Muscle of back (tissue), 11 donors: ENCODE data around the gene MYLK4. TPM values are rescaled to one million over a fixed set of nuclear protein-coding genes. Genes with fewer than 3 reads are reported as not detected.

Source experiments
- DNase-seq, 3 donors: peaks; one replicate each; pipeline versions ENCODE4 v3.0.0 to v3.0.0-alpha.2; 2013
- polyA plus RNA-seq, 10 donors: library from polyadenylated mRNA; unstranded; fragments of 120-200 nt; gene quantifications; one replicate each; pipeline ENCODE4 v1.2.1, GENCODE V29; 2013; ENCODE audit not compliant: insufficient read length in 10 of 10

Gene MYLK4
- polyA plus RNA-seq, 10 donors: 5.0 to 11.7 (median 6.9) TPM

DNA sequence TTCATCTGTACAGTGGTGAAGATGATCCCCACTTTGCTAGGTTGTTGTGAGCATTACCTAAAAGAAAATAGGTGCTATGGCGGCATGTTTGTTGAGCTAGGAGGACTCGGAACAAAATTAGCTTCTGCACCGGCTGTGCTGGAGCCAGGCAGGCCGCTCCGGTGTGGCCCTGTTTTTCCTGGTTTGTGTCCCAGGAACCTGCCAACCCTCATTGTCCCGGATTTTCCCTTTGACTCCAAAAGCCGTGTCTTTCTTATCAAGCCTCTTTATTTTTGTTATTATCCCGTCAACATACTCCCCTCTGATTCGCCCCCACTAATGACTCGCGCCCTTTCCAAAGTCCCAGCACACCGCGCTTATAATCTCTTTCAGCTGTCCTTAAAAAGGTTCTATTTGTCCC, 117.0 kb downstream of the MYLK4 start:
- DNase-seq: no peak

DNA sequence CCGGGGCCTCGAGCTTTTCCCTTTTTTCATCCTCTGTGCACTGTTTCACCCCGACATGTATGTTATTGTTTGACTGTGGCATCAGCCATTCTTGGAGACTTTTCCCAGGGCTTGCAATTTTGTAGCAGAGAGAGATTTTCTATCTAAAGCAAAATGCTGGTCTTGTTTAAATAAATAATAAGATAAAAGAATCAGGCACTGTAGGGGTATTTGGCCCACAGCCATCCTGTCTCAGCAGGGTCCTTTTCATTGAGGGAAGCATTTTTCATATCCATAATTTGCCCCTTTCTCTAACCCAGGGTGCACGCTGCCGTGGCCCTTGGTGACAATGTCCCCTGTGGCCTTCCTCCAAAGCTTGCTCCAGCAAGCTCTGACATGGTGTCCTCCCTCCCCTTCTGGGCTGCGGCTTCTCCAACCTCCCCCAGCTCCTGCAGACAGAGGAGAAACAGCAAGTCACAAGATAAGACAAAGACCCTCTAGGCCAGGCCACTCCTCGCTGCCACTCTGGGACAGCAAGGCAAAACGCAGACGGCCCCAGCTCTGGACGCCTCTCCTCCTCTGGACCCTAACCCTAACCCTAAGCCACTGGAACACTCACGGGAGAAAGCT, 117.6 kb downstream of the MYLK4 start:
- no peak for DNase-seq

DNA sequence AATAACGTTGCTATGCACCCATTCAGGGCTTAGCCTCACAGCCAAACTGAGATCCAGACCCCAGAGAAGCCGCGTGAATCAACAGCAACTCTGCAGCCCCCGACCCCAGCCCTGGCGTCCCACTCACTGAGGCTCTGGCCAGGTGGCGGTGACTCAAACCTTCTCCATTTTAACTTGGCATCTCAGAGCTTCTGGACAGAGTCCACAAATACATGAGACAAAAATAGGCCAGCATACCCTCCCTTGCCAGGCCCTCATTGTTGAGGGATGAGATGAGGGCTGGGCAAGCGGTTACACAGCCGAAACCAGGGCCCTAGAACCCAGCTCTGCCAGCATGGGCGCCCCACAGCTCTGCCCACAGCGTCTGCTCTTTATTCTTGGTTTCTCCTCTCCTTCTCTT, 118.4 kb downstream of the MYLK4 start:
- DNase-seq: peak; percentile 38 to 46 (median 45)

DNA sequence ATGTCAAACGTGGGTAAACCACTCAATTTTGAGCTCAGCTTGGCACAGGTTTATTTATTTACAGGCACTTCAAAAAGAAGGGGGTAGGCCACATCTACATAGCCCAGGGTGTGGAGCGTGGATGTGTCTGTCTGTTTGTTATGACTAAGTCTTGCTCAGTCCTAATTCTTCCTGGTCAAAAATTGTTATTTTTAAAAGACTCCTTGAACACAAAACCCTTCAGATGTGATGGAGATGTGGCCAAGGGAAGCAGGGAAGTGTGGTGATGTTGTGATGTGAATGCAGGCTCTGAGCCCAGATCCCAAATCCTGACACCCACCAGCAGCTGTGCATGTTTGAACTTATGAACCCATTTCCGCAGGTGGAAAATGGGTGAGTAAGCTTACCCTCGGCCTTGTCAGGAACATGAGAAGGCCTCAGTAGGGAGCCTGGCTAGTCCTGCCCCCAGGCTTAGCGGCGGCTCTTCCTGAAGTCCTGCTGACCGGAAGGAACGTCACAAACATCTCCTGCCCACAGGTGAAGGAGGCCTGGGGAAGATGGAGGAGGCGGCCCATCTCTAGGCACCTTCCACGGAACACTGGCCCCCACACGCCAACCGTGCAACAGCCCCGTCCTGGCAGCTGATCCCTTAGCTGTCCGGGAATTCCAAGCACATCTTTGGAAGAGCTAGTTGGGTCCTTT, 119.7 kb downstream of the MYLK4 start:
- DNase-seq: peak in 2 of 3 donors; percentile 26 to 32

DNA sequence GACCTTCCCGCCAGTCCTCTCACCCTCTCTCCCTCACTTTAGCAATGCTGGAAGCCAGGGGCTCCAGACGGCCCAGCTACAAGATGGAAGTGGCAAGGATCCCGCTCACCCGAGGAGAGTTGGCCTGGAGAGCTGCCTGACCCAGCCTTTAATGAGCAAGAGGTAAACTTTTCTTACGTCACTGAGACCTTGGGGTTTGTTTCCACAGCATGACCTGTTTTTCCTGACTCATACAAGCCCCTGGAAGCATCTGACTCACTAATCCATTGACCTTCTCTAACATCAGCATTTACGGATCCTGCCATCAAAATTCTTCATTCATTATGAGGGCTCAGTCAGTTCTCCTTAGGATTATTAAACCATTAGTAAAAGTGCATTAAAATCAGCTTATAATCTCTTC, 120.4 kb downstream of the MYLK4 start:
- peak in 1 of 3 donors; percentile 77 for DNase-seq

DNA sequence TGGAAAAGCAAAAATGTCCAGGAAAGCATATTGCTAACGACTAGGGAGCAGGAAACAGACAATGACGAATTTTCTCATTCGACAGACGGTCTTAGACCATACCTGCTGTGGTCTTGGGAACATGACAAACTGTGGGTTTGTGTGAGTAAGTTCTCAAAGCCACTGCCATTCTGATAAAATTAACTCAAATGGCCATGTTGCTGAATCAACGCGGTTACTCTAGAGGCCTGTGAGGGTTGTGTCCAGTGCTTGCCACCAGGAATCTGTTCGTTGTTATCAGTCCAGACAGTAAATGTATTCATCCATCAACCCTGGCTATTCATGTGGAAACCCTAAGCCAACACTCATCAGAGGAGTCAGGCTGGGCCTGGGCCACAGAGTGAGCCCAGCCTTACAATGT, 124.3 kb downstream of the MYLK4 start:
- no peak for DNase-seq

DNA sequence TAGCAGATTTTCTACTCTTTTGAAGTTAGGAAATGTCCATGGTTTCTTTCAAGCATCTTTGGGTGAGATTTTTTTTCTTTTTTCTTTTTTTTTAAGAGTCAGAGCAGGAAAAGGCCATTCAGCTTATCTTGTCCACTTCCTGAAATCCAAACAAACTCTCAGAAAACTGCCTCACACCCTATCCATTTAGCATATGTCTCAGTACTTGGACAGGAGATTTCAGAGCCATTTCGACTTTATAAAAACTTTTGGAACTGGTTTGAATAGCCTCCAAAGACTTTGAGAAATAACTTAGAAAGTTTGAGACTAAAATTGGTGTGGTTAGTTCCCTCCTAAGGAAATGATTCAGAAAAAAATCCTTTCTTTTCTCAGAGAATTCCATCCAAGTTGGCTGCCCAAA, 125.1 kb downstream of the MYLK4 start:
- DNase-seq: no peak

DNA sequence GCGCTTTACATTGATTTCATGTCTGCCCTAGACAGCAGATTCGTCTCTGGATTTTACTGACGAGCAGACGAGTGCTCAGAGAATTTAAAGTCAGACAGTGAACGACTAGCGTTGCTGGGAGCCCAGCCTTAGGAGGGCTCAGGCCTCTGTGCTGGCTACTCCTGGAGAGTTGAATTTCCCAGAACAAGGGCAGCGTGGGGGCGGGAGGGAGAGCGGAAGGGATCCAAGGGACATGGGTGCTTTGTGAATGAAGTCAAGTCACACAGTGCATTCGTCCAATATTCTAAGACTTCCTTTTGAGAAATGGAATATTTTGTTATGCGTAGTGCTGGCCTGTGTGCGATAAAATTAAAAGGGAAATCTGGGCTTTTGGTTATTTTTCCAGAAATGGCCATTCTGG, 126.5 kb downstream of the MYLK4 start:
- no peak for DNase-seq

DNA sequence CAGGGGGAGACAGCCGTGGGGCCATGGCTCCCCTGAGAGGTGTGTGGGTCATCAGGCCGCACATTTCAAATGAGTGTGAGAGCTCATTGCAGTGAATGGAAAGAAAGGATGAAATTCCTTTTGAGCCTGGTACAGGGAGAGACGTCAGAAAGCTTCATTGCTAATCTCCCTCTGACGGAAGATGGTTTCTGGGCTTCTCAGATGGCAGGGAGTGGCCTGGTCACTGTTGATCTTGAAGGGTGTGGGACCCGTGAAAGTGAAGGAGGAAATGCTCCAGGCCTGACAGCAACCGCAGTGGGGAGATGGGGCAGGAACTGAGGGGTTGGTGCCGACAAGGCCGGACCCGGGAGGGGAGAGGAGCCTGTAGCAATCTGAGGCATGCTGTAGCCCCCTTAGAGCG, 127.4 kb downstream of the MYLK4 start:
- DNase-seq: no peak

DNA sequence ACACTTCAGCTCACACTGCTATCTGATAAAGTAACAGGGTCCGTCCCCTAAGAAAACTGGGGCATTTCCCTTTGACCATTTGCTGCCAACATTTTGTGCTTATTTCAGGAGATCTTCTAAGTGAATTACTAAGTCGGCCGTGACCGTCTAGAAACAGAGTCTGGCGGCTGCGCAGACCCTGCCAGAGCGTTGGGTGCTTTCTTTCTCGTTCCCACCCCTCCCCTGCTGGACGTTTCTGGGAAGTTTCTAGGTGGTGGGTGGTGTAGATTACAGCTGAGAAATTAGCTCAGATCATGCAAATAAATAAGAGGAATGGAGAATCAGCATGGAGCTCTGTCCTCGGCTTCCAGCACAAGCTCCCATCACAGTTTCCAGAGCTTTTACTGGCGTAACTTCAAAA, 128.1 kb downstream of the MYLK4 start:
- no peak for DNase-seq

DNA sequence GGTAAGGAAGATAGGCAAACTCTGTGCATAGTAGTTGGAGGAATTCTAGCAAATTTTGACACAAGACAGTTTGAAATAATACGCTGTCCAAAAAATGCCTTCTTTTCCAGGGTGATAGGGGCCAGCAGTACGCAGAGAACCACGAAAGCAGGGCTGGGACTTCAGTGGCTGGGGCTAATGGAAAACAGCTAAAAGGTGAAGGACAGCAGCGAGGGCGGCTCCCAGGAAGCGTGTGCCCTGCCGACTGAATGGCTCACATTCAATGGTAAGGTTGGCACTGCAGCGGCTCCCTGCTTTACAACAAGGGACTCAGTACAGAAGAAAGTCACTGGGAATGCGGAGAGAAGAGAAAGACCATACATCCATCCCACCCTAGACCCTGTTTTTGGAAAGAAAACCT, 131.1 kb downstream of the MYLK4 start:
- no peak for DNase-seq

DNA sequence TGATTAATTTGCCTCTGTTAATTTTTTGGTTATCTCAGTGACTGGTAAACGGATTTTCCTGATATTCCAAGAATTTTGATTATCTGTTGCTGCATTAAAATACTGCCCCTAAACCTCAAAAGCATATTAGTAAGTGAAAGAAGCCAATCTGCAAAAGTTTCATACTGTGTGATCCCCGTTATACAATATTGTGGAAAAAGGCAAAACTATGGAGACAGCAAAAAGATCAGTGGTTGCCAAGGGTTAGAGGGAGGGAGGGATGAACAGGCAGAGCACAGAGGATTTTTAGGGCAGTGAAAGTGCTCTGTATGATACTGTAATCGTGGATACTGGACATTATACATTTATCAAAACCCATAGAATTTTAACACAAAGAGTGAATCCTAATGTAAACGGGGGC, 133.0 kb downstream of the MYLK4 start:
- DNase-seq: no peak

DNA sequence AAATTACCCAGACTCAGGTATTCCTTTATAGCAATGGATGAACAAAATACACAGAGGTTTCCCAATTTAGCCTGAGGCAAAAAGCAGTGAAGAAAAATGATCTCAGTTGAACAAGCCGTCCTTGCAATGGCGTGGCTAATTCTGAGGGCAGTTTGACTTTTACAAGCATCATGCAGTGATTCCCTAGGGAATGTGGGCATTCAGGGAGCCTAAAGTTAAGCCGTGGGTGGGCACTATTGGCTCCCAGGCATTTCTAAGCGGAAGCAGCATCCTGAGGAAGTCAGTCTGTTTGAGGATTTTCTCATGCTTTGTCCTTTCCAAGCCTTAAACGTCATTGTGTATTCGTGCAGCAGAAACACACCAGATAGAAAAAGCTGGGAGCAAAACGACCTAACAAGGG, 133.9 kb downstream of the MYLK4 start:
- no peak for DNase-seq

DNA sequence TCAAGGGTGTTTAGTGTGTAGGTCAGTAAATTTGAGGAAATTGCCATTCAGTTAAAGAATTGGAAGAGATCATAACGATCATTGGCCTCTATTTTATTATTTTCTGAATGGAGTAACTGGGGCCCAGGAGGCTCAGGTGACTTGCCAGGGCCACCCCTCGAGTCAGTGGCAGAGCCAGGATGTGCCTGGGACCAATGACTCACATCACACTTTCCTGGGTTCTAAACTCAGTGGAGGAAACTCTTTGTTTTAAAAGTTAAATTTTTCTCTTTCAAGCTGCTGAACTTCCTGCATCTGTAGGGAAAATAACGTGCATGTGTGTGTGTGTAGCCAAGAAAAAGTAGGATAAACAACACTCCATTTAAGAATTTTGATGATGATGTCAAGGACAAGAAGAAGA, 135.5 kb downstream of the MYLK4 start:
- DNase-seq: no peak

DNA sequence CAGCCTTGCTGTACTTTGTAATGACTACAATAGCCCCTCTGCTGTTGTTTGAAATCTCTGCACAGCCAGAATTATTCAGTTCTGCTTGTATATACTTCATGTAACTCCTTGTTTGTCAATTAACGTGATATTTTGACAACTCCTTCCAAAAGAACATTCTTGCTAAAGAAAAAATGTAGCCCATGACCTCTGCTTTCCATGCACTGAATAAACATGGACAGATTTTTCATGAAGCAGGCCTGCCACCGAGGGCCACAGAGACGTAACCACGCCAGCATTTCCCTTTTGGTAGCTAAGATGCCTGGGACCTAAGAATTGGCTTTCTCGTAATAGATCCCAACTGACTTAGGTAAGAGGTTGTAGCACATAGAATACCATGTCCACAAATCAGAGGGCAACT, 135.9 kb downstream of the MYLK4 start:
- no peak for DNase-seq

DNA sequence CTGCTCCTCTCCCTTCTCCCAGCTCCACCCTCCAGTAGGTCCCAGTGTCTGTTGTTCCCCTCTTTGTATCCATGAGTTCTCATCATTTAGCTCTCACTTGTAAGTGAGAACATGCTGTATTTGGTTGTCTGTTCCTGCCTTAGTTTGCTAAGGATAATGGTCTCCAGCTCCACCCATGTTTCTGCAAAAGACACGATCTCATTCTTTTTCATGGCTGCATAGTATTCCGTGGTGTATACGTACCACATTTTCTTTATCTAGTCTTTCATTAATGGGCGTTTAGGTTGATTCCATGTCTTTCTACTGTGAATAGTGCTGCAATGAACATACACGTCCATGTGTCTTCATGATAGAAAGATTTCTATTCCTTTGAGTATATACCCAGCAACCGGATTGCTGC, 136.6 kb downstream of the MYLK4 start:
- no peak for DNase-seq

Other genes starting within 250 kb of the MYLK4 start
- 10 to 100 TPM; 42.3 to 53.5 (median 48.9) TPM for gene WRNIP1, start 14.5 kb upstream of the MYLK4 start, polyA plus RNA-seq
- 10 to 100 TPM; 14.5 to 20.3 (median 16.0) TPM for gene SERPINB1, start 90.9 kb upstream of the MYLK4 start, polyA plus RNA-seq
- gene SERPINB9, start 152.4 kb upstream of the MYLK4 start, polyA plus RNA-seq: 1 to 10 TPM; 2.3 to 4.1 (median 3.1) TPM
- gene SERPINB6, start 220.6 kb upstream of the MYLK4 start, polyA plus RNA-seq: 10 to 100 TPM; 71.4 to 98.7 (median 74.5) TPM
- gene NQO2, start 249.0 kb upstream of the MYLK4 start, polyA plus RNA-seq: 10 to 100 TPM; 14.2 to 24.2 (median 16.4) TPM